ENCODE measurements around the gene PPP1R12B.

DNA sequence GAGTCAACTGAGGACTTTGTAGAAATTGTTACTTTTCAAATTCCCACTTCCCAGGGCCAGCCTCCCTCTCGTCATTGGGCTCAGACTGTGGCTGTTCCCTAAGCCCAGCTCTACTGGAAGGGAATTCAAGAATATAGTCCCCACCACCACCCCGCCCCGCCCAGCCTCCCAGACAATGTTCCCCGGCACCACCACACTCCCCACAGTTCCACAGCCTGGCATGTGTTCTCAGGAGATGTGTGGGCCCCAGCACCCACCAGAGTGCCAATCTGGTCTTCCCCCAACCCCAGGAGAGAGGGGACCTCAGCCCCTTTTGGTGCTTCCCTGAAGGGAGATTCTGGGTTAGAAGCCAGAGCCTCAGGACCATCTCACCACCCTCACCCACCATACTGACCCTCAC, 241.6 kb downstream of the PPP1R12B start:
- TF ChIP-seq POLR2A (IDR thresholded peaks at IDR 0.05; ENCODE audit: low read depth, low read length) (no peak), TAF1 (IDR thresholded peaks at IDR 0.05; ENCODE audit: borderline replicate concordance, low read depth, low read length) (no peak), POLR2AphosphoS5 (IDR thresholded peaks at IDR 0.05; ENCODE audit: low read depth, low read length) (no peak)

Data from GM12892 (cell line).